Spleen (tissue), 11 donors: ENCODE results near the gene SEPTIN5. TPM values are rescaled to one million over a fixed set of nuclear protein-coding genes. Genes with fewer than 3 reads are reported as not detected.

ENCODE experiments used
- DNase-seq: peaks from one replicate; pipeline ENCODE4 v3.0.0-alpha.2; 2020
- H3K27ac ChIP-seq, 8 donors: fragments of 200-600 bp; sonication (generic) in 7 of 8; 1 replicate in 4 of 8; 2 replicates in 4 of 8; pipeline versions ENCODE4 v1.5.0 to v1.8.0; 2016 to 2021; ENCODE audit warnings: inconsistent platforms in 4 of 8, mild to moderate bottlenecking in 4 of 8, moderate library complexity in 1 of 8
- H3K27me3 ChIP-seq, 7 donors: fragments of 200-600 bp; sonication (generic) in 6 of 7; replicated peaks in 1 of 7; 1 replicate in 4 of 7; 2 replicates in 3 of 7; pipeline versions ENCODE4 v1.5.0 to v1.8.0; 2016 to 2021; ENCODE audit warnings: inconsistent platforms in 3 of 7, mild to moderate bottlenecking in 1 of 7
- H3K36me3 ChIP-seq, 6 donors: fragments of 200-600 bp; sonication (generic) in 5 of 6; 1 replicate in 4 of 6; 2 replicates in 2 of 6; pipeline versions ENCODE4 v1.5.0 to v1.8.0; 2016 to 2021; ENCODE audit warnings: inconsistent platforms in 2 of 6
- H3K4me1 ChIP-seq, 6 donors: fragments of 200-600 bp; sonication (generic) in 5 of 6; 1 replicate in 3 of 6; 2 replicates in 3 of 6; pipeline versions ENCODE4 v1.5.0 to v1.8.0; 2016 to 2021; ENCODE audit warnings: inconsistent platforms in 3 of 6
- H3K4me3 ChIP-seq, 8 donors: fragments of 200-600 bp; sonication (generic) in 7 of 8; 1 replicate in 4 of 8; 2 replicates in 4 of 8; pipeline versions ENCODE4 v1.5.0 to v1.8.0; 2016 to 2021; ENCODE audit warnings: inconsistent platforms in 4 of 8, mild to moderate bottlenecking in 4 of 8, moderate library complexity in 2 of 8
- H3K9me3 ChIP-seq, 8 donors: fragments of 200-600 bp; sonication (generic) in 7 of 8; 1 replicate in 4 of 8; 2 replicates in 4 of 8; pipeline versions ENCODE4 v1.5.0 to v1.8.0; 2016 to 2021; ENCODE audit warnings: inconsistent platforms in 4 of 8
- CTCF ChIP-seq, 11 experiments: fragments of 200-600 bp in 7 of 11; fragments of 450-650 bp in 4 of 11; sonication (generic) in 4 of 11; IDR thresholded peaks in 8 of 11; conservative IDR thresholded peaks in 3 of 11; 1 replicate in 7 of 11; 2 replicates in 4 of 11; pipeline versions ENCODE4 v1.4.0 to v1.8.0; 2016 to 2021; ENCODE audit warnings: antibody characterized with exemption in 11 of 11, inconsistent platforms in 4 of 11, mild to moderate bottlenecking in 1 of 11
- POLR2A ChIP-seq, 3 donors: fragments of 450-650 bp; IDR thresholded peaks; one replicate each; pipeline ENCODE4 v1.5.1; 2017; ENCODE audit warnings: antibody characterized with exemption in 3 of 3, mild to moderate bottlenecking in 1 of 3
- POLR2AphosphoS5 ChIP-seq, 3 donors: sonication (generic); formaldehyde crosslinking; IDR thresholded peaks; one replicate each; pipeline ENCODE4 v1.5.1; 2017; ENCODE audit warnings: antibody characterized with exemption in 3 of 3
- WGBS, 5 donors: extraction: QIAGEN DNeasy Blood & Tissue Kit in 3 of 5; methylation state at CpG; one replicate each; pipeline versions ENCODE4 v1.1.5 to v1.1.7; 2013 to 2018; 5-methylcytosine and 5-hydroxymethylcytosine counted together
- intact Hi-C: fragments of 100-400 bp; cut with DNase I; formaldehyde crosslinking; loops from one replicate; pipeline ENCODE4 v1.15.0; 2023; ENCODE audit warnings: low total_unique reads
- polyA plus RNA-seq, 3 donors: library from polyadenylated mRNA; stranded (reverse); fragments of 200-250 nt; gene quantifications; one replicate each; pipeline ENCODE4 v1.2.1, GENCODE V29; 2013
- total RNA-seq, 7 donors: library from RNA; depleted of rRNA in 3 of 7; stranded (reverse); fragments of >200 nt in 3 of 7; fragmentation: NEBNext Ultra II Directional in 4 of 7; extraction: Animal tissue kit (Norgen Biotek cat#: 25700) in 4 of 7; gene quantifications; one replicate each; pipeline versions ENCODE4 v1.1.0 to v1.2.1, GENCODE V29; 2016 to 2021
- donor health status: healthy with polysubstance abuse.
- donor health status: DM: no; HTN: no; CAD: no; lungs with moderate emphysema.
- donor health status: DM: no; HTN: no; CAD: no.
- donor health status: Bipolar disorder and iron deficiency.
- donor health status: healthy.
- donor health status: DM: no; HTN: no; CAD: no.
- donor health status: DM: yes; HTN: yes; CAD: no.

The SEPTIN5 gene
- total and polyA plus RNA-seq, 10 donors = 4.0 to 19.2 (median 11.8) TPM

GRCh38 chr22:19743081-19743480, 28.8 kb downstream of the SEPTIN5 start:
- Histone ChIP-seq H3K27me3 (peaks cover 0 to 10% (median 0%) of the 10 kb centered on the region in 7 donors), H3K36me3 (no peaks in the 10 kb centered on the region), H3K9me3 (no peaks in the 10 kb centered on the region), H3K4me1 (peaks cover 0 to 15% (median 6%) of the 10 kb centered on the region in 6 donors), H3K4me3 (no peak overlapping the region), H3K27ac (no peak overlapping the region)
- intact Hi-C loops = no loop called here
- DNase-seq = no peak
- WGBS, 5 donors = 87 to 97% (median 89%) methylated on average over 5 to 6 of the region's 6 CpGs
- TF ChIP-seq CTCF (IDR thresholded peaks at IDR 0.05 in 8 of 11, conservative IDR thresholded peaks at IDR 0.05 in 3 of 11) = no peak

- H3K36me3 ChIP-seq = no peaks in the 10 kb centered on the region
- no peaks in the 10 kb centered on the region for H3K9me3 ChIP-seq
- peaks cover 0 to 10% (median 0%) of the 10 kb centered on the region in 7 donors for H3K27me3 ChIP-seq
- intact Hi-C loops = no loop called here
- no peak overlapping the region for H3K4me3 ChIP-seq
- no peak overlapping the region for H3K27ac ChIP-seq
- peaks cover 0 to 15% (median 6%) of the 10 kb centered on the region in 6 donors for H3K4me1 ChIP-seq
- 83 to 96% (median 88%) methylated on average over 3 to 4 of the region's 4 CpGs for WGBS, 5 donors
- DNase-seq = no peak
- TF ChIP-seq POLR2A (IDR thresholded peaks at IDR 0.05) (no peak), CTCF (IDR thresholded peaks at IDR 0.05 in 8 of 11, conservative IDR thresholded peaks at IDR 0.05 in 3 of 11) (no peak), POLR2AphosphoS5 (IDR thresholded peaks at IDR 0.05) (no peak)
Measured at GRCh38 chr22:19743651-19744050, 29.3 kb downstream of the SEPTIN5 start.

GRCh38 chr22:19744350-19745006, 30.2 kb downstream of the SEPTIN5 start:
- intact Hi-C loops = no loop called here
- Histone ChIP-seq H3K4me3 (no peak overlapping the region), H3K4me1 (peaks cover 0 to 15% (median 6%) of the 10 kb centered on the region in 6 donors), H3K27ac (no peak overlapping the region), H3K27me3 (peaks cover 0 to 7% (median 0%) of the 10 kb centered on the region in 7 donors), H3K9me3 (no peaks in the 10 kb centered on the region), H3K36me3 (no peaks in the 10 kb centered on the region)
- no peak for DNase-seq
- 89 to 93% (median 90%) methylated on average over 10 to 13 of the region's 13 CpGs for WGBS, 5 donors
- TF ChIP-seq POLR2A (IDR thresholded peaks at IDR 0.05) (no peak), CTCF (IDR thresholded peaks at IDR 0.05 in 8 of 11, conservative IDR thresholded peaks at IDR 0.05 in 3 of 11) (no peak), POLR2AphosphoS5 (IDR thresholded peaks at IDR 0.05) (no peak)

GRCh38 chr22:19745155-19746101, 31.1 kb downstream of the SEPTIN5 start:
- H3K4me3 ChIP-seq = no peak overlapping the region
- WGBS, 5 donors = 65 to 81% (median 79%) methylated on average over 14 to 24 of the region's 24 CpGs
- no peaks in the 10 kb centered on the region for H3K36me3 ChIP-seq
- DNase-seq = no peak
- no peaks in the 10 kb centered on the region for H3K9me3 ChIP-seq
- H3K27ac ChIP-seq = no peak overlapping the region
- intact Hi-C loops = no loop called here
- peaks cover 0 to 15% (median 6%) of the 10 kb centered on the region in 6 donors for H3K4me1 ChIP-seq
- TF ChIP-seq POLR2AphosphoS5 (IDR thresholded peaks at IDR 0.05) (peak in 1 of 3 donors; percentile 45), CTCF (IDR thresholded peaks at IDR 0.05 in 8 of 11, conservative IDR thresholded peaks at IDR 0.05 in 3 of 11) (no peak)
- peaks cover 0 to 13% (median 0%) of the 10 kb centered on the region in 7 donors for H3K27me3 ChIP-seq
